ENCODE results near the gene TMEM117.

The TMEM117 gene

GRCh38 chr12:43930032-43930431 is 94.2 kb downstream of the TMEM117 start:
- no peak for TF ChIP-seq CTCF (IDR thresholded peaks at IDR 0.05)
- Histone ChIP-seq H3K36me3 (ENCODE audit: control insufficient read depth, insufficient read depth, low read length) (no peaks in the 10 kb centered on the region), H3K4me1 (no peaks in the 10 kb centered on the region), H3K4me3 (ENCODE audit: low read depth, low read length) (no peak overlapping the region), H3K9ac (no peak overlapping the region), H3K27me3 (ENCODE audit: control insufficient read depth, insufficient read depth, low read length) (no peaks in the 10 kb centered on the region), H2AFZ (no peak overlapping the region), H3K9me3 (ENCODE audit: control insufficient read depth, low read length) (no peaks in the 10 kb centered on the region), H3K4me2 (ENCODE audit: low read length) (no peak overlapping the region), H3K27ac (no peak overlapping the region), H3K79me2 (no peaks in the 10 kb centered on the region)

GRCh38 chr12:43931187-43931586 is 95.3 kb downstream of the TMEM117 start:
- no peak overlapping the region for H3K4me3 ChIP-seq (ENCODE audit: low read depth, low read length)
- no peak overlapping the region for H3K4me2 ChIP-seq (ENCODE audit: low read length)
- TF ChIP-seq CTCF (IDR thresholded peaks at IDR 0.05): no peak
- no peak overlapping the region for H2AFZ ChIP-seq
- no peaks in the 10 kb centered on the region for H3K4me1 ChIP-seq
- H3K79me2 ChIP-seq: no peaks in the 10 kb centered on the region
- no peaks in the 10 kb centered on the region for H3K9me3 ChIP-seq (ENCODE audit: control insufficient read depth, low read length)
- H3K27ac ChIP-seq: no peak overlapping the region
- H3K27me3 ChIP-seq (ENCODE audit: control insufficient read depth, insufficient read depth, low read length): no peaks in the 10 kb centered on the region
- H3K36me3 ChIP-seq (ENCODE audit: control insufficient read depth, insufficient read depth, low read length): no peaks in the 10 kb centered on the region
- H3K9ac ChIP-seq: no peak overlapping the region

GRCh38 chr12:43935581-43935980 is 99.7 kb downstream of the TMEM117 start:
- Histone ChIP-seq H3K79me2 (no peaks in the 10 kb centered on the region), H3K27ac (no peak overlapping the region), H3K4me1 (no peaks in the 10 kb centered on the region), H3K36me3 (ENCODE audit: control insufficient read depth, insufficient read depth, low read length) (no peaks in the 10 kb centered on the region), H3K4me3 (ENCODE audit: low read depth, low read length) (no peak overlapping the region), H2AFZ (no peak overlapping the region), H3K9me3 (ENCODE audit: control insufficient read depth, low read length) (no peaks in the 10 kb centered on the region), H3K4me2 (ENCODE audit: low read length) (no peak overlapping the region), H3K9ac (no peak overlapping the region), H3K27me3 (ENCODE audit: control insufficient read depth, insufficient read depth, low read length) (no peaks in the 10 kb centered on the region)
- no peak for TF ChIP-seq CTCF (IDR thresholded peaks at IDR 0.05)

- Histone ChIP-seq H3K36me3 (ENCODE audit: control insufficient read depth, insufficient read depth, low read length) (no peaks in the 10 kb centered on the region), H3K9me3 (ENCODE audit: control insufficient read depth, low read length) (no peaks in the 10 kb centered on the region), H3K9ac (no peak overlapping the region), H3K4me3 (ENCODE audit: low read depth, low read length) (no peak overlapping the region), H3K4me2 (ENCODE audit: low read length) (no peak overlapping the region), H3K4me1 (no peaks in the 10 kb centered on the region), H3K27ac (no peak overlapping the region), H3K79me2 (no peaks in the 10 kb centered on the region), H3K27me3 (ENCODE audit: control insufficient read depth, insufficient read depth, low read length) (no peaks in the 10 kb centered on the region), H2AFZ (no peak overlapping the region)
- no peak for TF ChIP-seq CTCF (IDR thresholded peaks at IDR 0.05)
Observed at GRCh38 chr12:43937947-43938346, 102.1 kb downstream of the TMEM117 start.

GRCh38 chr12:43942379-43942778 is 106.5 kb downstream of the TMEM117 start:
- no peak overlapping the region for H3K27ac ChIP-seq

More at GRCh38 chr12:43942379-43942778, 106.5 kb downstream of the TMEM117 start:
- Histone ChIP-seq H3K4me1 (no peaks in the 10 kb centered on the region), H3K79me2 (no peaks in the 10 kb centered on the region), H3K27me3 (ENCODE audit: control insufficient read depth, insufficient read depth, low read length) (no peaks in the 10 kb centered on the region), H3K36me3 (ENCODE audit: control insufficient read depth, insufficient read depth, low read length) (no peaks in the 10 kb centered on the region), H3K9ac (no peak overlapping the region), H2AFZ (no peak overlapping the region), H3K4me2 (ENCODE audit: low read length) (no peak overlapping the region), H3K4me3 (ENCODE audit: low read depth, low read length) (no peak overlapping the region), H3K9me3 (ENCODE audit: control insufficient read depth, low read length) (no peaks in the 10 kb centered on the region)
- no peak for TF ChIP-seq CTCF (IDR thresholded peaks at IDR 0.05)
